SJSA1 (cell line): ENCODE results near the gene ADAMTS13. TPM values are rescaled to one million over a fixed set of nuclear protein-coding genes. Genes with fewer than 3 reads are reported as not detected.
A peak's percentile ranks its signal among the peaks of the same experiment; 100 is the strongest.

Experiments used
- DNase-seq, 2 experiments: peaks; one replicate each; pipeline ENCODE4 v3.0.0-alpha.2; 2015 to 2020; ENCODE audit warnings: low spot score in 2 of 2, low read depth in 1 of 2
- H3K27ac ChIP-seq: fragments of 250-450 bp; sonication (Bioruptor Pico); 2 replicates; pipeline ENCODE4 v1.5.1; 2020; ENCODE audit warnings: mild to moderate bottlenecking, moderate library complexity
- H3K27me3 ChIP-seq: fragments of 250-450 bp; sonication (Bioruptor Pico); replicated peaks from 2 replicates; pipeline ENCODE4 v1.5.1; 2020; ENCODE audit warnings: mild to moderate bottlenecking, moderate library complexity
- H3K36me3 ChIP-seq: fragments of 250-450 bp; sonication (Bioruptor Pico); 2 replicates; pipeline ENCODE4 v1.5.1; 2020; ENCODE audit warnings: mild to moderate bottlenecking
- H3K4me1 ChIP-seq: fragments of 250-450 bp; sonication (Bioruptor Pico); replicated peaks from 2 replicates; pipeline ENCODE4 v1.6.1; 2021; ENCODE audit warnings: mild to moderate bottlenecking
- H3K4me3 ChIP-seq: fragments of 250-450 bp; sonication (Bioruptor Pico); 2 replicates; pipeline ENCODE4 v1.5.1; 2020; ENCODE audit warnings: mild to moderate bottlenecking
- H3K9me3 ChIP-seq: fragments of 250-450 bp; sonication (Bioruptor Pico); replicated peaks from 2 replicates; pipeline ENCODE4 v1.5.1; 2020; ENCODE audit warnings: mild to moderate bottlenecking
- total RNA-seq: library from RNA; depleted of rRNA; stranded (reverse); fragments of >200 nt; shearing (Covaris generic); gene quantifications from 2 replicates; pipeline ENCODE4 v1.2.3, GENCODE V29; 2014

The ADAMTS13 gene
- total RNA-seq, 1 experiment from 2014 or later: 0.24 TPM

DNA sequence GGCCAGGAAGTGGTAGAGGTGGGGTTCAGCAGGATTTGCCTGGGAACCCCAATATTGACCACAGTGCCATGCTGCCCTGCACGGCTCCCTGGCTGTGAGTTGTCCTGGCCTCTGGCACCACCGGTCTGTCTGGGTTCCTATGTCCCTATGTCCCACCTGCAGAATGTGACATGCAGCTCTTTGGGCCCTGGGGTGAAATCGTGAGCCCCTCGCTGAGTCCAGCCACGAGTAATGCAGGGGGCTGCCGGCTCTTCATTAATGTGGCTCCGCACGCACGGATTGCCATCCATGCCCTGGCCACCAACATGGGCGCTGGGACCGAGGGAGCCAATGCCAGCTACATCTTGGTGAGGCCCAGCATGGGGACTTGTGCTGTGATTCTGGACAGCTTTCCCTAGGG is 35.6 kb downstream of the ADAMTS13 start:
- H3K4me3 ChIP-seq: no peak overlapping the region
- H3K4me1 ChIP-seq: peaks cover 6% of the 10 kb centered on the region
- no peak overlapping the region for H3K27ac ChIP-seq
- DNase-seq: no peak
- no peaks in the 10 kb centered on the region for H3K36me3 ChIP-seq
- H3K27me3 ChIP-seq: no peaks in the 10 kb centered on the region
- H3K9me3 ChIP-seq: no peaks in the 10 kb centered on the region

DNA sequence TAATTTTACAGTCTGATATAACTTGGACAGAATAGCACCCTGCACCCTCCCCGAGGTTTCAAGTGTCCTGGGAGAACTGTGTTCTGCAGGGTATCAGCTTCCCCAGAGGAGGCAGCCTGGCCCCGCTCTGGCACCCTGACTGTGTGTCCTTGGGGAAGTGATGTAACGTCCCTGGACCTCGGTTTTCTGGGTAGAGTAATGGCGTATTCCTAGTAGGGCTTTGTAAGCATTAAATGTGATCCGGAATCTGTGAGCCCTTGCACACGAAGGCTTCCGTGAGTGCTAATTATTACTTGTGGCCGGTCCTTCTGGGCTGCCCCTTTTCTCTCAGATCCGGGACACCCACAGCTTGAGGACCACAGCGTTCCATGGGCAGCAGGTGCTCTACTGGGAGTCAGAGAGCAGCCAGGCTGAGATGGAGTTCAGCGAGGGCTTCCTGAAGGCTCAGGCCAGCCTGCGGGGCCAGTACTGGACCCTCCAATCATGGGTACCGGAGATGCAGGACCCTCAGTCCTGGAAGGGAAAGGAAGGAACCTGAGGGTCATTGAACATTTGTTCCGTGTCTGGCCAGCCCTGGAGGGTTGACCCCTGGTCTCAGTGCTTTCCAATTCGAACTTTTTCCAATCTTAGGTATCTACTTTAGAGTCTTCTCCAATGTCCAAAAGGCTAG is 36.6 kb downstream of the ADAMTS13 start:
- Histone ChIP-seq H3K9me3 (no peaks in the 10 kb centered on the region), H3K36me3 (no peaks in the 10 kb centered on the region), H3K4me1 (peaks cover 6% of the 10 kb centered on the region), H3K27ac (no peak overlapping the region), H3K4me3 (peak overlapping the region; percentile 68), H3K27me3 (no peaks in the 10 kb centered on the region)
- DNase-seq: no peak

DNA sequence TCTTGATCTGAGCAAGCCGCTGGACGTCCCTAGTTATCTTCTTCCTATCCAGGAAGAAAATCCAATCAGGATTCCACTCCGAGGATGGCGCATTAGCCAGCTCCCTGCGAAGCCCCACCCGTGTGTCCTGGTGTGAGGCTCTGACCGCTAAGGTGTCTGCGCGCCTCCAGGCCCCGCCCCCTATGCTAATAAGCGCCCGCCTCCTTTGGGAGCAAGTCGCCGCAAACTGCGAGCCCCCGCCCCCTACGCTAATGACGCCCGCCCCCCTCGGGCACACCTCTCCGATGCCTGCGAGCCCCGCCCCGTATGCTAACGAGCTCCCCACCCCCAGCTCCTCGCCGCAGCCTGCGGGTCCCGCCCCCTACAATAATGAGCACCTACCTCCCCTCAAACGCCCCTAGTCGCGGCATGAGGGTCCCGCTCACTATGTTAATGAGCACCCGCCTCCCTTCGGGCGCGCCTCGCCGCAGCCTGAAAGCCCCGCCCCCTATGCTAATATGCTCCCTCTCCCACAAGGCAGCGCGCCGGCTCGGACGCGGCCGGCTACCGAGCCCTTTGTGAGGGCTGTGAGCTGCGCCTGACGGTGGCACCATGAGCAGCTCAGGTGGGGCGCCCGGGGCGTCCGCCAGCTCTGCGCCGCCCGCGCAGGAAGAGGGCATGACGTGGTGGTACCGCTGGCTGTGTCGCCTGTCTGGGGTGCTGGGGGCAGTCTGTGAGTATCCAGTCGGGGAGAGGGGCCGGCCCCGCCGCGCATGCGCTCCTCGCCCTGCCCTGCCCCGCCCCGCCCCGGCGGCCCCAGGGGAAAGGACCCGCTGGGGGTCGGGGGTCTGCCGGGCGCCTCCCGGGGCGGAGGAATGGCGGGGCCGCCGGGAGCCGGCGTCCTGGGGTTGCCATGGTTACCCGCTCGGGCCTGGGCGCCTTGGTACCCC is 37.6 kb downstream of the ADAMTS13 start, which contains the start of gene CACFD1:
Gene CACFD1 (plus strand): TSS at position 503 of the 929 bp plus-strand sequence. CDS start 89 bp downstream, at position 592.
- H3K4me3 ChIP-seq: peak within 1 kb of the TSS; percentile 68

DNA sequence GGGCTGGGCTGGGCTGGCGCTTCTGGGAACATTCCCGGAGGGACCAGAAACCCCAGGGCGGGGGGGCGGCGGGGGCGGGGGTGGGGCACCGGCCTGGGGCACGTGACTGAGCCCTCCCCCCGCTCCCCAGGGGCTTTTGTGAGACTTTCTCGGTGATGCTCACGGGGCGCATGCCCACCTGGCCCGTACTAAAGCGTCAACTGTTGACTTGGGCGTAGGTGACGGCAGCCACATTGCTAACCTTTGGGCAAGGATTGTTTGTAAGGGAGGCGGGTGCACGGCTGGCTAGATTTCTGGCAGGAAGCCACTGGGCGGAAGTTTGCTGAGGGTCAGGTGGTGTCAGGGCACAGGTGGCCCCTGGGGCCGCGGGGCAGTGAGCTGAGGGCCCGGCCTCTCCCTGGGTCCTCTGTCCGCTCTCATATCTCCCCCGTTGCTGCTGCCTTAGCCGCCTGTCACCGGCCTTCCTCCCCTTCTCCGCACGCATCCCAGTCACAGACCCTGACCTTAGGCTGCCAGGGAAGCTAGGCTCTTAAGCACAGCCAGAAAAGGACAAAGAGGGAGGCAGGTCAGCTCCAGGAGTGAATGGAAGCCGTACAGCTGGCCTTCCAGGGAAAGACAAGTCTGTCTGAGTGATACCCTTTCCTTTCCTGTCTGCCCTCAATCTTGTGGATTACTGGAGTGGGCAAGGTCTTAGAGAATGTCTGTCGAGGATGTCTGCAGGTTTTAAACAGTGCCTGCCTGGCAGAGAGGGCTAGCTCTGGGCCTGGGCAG is 38.4 kb downstream of the ADAMTS13 start:
- H3K36me3 ChIP-seq: no peaks in the 10 kb centered on the region
- H3K4me1 ChIP-seq: peaks cover 6% of the 10 kb centered on the region
- no peak for DNase-seq
- H3K9me3 ChIP-seq: no peaks in the 10 kb centered on the region
- H3K27me3 ChIP-seq: no peaks in the 10 kb centered on the region
- peak overlapping the region; percentile 68 for H3K4me3 ChIP-seq
- H3K27ac ChIP-seq: peak overlapping the region; percentile 20; the same call in 1 of the 2 replicates

More for the DNA sequence above, 37.6 kb downstream of the ADAMTS13 start, which contains the start of gene CACFD1:
- peak; percentile 91 to 95 for DNase-seq
- H3K36me3 ChIP-seq: no peaks in the 10 kb centered on the region
- H3K27ac ChIP-seq: peak within 1 kb of the TSS; percentile 20
- no peaks in the 10 kb centered on the region for H3K9me3 ChIP-seq
- no peaks in the 10 kb centered on the region for H3K27me3 ChIP-seq
- peaks cover 6% of the 10 kb centered on the region for H3K4me1 ChIP-seq

DNA sequence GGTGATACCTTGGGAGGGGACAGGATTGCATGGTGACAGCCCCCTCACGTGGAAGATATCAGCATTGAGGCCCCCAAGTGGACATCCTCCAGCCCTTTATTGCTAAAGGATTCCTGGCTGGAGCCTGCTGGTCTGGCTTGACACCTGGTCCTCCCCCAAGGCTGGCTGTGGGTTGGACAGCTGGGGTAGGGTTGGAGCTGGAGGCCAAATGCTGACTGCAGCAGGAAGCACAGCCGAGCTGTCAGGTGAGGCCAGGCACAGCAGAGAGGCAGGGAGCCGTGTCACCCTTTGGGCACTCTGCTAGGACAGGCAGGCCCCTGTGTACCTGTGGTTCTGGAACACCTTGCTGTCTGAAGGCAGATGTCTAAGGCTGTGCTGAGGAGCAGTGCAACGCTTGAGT is 39.8 kb downstream of the ADAMTS13 start:
- no peak for DNase-seq
- Histone ChIP-seq H3K4me3 (no peak overlapping the region), H3K27ac (no peak overlapping the region), H3K4me1 (peaks cover 6% of the 10 kb centered on the region), H3K9me3 (no peaks in the 10 kb centered on the region), H3K27me3 (no peaks in the 10 kb centered on the region), H3K36me3 (no peaks in the 10 kb centered on the region)

DNA sequence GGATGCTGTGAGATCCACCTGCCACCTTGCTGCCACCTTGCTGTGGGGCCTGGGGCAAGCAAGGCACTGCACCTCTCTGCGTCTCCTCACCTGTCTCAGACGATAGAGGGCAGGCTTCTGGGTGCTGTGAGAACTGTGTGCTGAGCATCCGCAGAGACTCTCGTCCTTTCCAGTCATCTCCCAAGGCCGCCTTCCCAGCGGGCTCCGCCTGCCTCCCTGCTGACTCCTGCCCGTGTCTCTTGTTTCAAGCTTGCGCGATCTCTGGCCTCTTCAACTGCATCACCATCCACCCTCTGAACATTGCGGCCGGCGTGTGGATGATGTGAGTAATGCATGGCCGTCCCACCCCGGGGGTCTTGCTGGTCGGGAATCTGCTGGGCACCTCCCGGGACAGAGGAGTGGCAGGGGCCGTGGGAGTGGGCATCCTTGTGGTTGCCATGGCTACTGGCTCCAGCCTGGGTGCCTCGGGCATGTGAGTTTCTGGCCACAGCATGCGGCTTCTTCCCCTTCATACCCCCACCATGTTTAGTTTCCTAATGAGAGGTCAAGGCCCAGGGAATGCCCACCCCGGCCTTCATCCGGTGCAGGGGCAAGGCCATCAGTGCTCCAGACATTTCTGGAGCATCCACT is 41.2 kb downstream of the ADAMTS13 start:
- no peaks in the 10 kb centered on the region for H3K36me3 ChIP-seq
- H3K9me3 ChIP-seq: no peaks in the 10 kb centered on the region
- H3K27ac ChIP-seq: no peak overlapping the region
- DNase-seq: no peak
- H3K4me3 ChIP-seq: no peak overlapping the region
- peaks cover 6% of the 10 kb centered on the region for H3K4me1 ChIP-seq
- no peaks in the 10 kb centered on the region for H3K27me3 ChIP-seq

DNA sequence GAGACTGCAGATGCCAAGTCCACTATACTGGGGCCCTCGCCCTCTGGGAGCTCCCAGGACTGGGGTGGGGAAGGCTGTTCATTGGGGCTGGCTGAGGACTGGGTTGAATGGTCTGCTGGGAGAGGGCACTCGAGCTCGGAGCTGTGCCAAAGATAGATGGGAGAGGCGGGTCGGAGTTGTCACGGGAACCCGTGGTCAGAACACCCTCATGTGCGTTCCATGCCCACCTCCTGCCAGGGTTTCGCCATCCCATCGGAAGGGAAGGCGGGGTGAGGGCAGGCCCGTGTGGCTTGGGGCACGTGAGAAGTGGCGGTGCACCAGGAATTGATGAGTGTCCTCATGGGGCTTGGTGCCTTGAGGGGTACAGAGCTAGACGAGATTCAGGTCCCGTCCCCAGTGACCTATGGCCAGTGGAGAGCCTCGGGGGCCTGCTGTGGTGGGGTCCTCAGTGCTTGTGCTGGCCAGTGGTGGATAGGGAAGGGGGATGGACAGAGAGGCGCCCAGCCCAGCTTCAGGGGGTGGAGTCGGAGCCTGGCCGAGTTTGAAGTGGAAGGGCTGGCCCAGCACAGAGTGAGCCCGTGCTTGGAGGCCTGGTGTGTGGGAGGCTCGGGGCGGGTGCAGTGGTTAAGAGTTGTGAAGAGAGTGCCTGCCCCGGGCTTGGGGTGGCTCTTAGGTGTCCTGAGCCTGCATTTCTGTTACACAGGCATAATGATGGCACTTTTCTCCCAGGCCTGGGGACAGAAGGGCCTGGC is 41.9 kb downstream of the ADAMTS13 start:
- Histone ChIP-seq H3K36me3 (no peaks in the 10 kb centered on the region), H3K4me3 (no peak overlapping the region), H3K27me3 (no peaks in the 10 kb centered on the region), H3K4me1 (peaks cover 4% of the 10 kb centered on the region), H3K9me3 (no peaks in the 10 kb centered on the region), H3K27ac (no peak overlapping the region)
- no peak for DNase-seq

DNA sequence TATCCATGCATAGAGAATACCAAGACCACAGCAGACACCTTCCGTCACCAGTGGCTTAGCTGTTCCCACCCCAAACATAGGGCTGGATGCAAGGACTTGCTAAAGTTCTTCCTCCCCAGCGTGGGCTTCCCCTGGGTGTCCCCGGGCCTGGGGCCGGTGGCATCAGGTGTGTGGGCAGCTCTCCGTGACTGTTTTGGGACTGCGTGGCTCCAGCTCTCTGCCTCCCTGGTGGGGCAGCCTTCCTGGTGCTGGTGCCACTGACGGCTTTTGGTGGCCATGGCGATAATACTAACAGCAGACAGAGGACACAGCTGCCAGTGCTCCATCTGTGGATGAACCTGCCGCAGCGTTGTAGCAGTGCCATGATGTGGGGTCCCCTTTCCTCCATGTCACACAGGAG is 42.5 kb downstream of the ADAMTS13 start:
- H3K27me3 ChIP-seq: no peaks in the 10 kb centered on the region
- H3K4me3 ChIP-seq: no peak overlapping the region
- no peaks in the 10 kb centered on the region for H3K36me3 ChIP-seq
- no peaks in the 10 kb centered on the region for H3K4me1 ChIP-seq
- H3K9me3 ChIP-seq: no peaks in the 10 kb centered on the region
- H3K27ac ChIP-seq: no peak overlapping the region
- no peak for DNase-seq

DNA sequence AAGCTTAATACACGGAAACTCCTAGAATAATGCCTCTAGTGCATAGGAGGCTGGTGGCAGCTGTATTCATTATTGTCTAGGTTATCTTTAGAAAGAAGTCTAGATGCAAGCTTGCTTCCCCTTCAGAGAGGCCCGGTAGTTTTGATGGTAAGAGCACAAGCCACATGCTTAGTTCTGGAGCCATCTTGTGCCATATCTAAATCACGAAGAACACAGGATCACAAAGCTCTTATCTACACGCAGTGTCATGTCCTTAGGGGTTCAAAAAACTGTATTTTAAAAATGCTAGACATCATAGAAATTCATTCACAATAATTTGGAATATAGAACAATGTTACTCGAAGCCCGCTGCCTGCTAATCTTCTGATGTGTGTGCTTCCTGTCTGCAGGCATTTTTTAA is 43.8 kb downstream of the ADAMTS13 start:
- H3K4me3 ChIP-seq: no peak overlapping the region
- no peaks in the 10 kb centered on the region for H3K4me1 ChIP-seq
- no peaks in the 10 kb centered on the region for H3K9me3 ChIP-seq
- DNase-seq: no peak
- no peaks in the 10 kb centered on the region for H3K36me3 ChIP-seq
- H3K27me3 ChIP-seq: no peaks in the 10 kb centered on the region
- H3K27ac ChIP-seq: no peak overlapping the region

DNA sequence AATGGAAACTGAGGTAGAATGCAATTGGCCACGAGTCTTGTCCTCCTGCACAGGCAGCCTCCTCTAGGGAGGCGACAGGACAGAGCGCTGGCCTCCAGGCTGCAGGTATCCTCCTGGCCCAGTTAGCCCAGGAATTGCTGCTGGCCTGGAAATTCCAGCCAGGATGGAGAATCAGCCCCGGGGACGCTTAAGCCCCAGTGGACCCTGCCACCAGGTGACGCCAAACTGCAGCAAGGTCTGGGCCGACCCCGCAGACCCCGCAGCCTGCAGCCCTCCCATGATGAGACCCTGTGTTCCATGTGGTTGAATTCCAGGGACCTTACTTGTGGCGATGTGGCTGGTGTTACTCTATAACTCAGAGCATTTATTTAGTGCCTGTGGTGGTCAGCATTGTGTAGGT is 44.9 kb downstream of the ADAMTS13 start:
- Histone ChIP-seq H3K27me3 (no peaks in the 10 kb centered on the region), H3K4me3 (no peak overlapping the region), H3K9me3 (no peaks in the 10 kb centered on the region), H3K4me1 (no peaks in the 10 kb centered on the region), H3K36me3 (peaks cover 6% of the 10 kb centered on the region), H3K27ac (no peak overlapping the region)
- DNase-seq: no peak

DNA sequence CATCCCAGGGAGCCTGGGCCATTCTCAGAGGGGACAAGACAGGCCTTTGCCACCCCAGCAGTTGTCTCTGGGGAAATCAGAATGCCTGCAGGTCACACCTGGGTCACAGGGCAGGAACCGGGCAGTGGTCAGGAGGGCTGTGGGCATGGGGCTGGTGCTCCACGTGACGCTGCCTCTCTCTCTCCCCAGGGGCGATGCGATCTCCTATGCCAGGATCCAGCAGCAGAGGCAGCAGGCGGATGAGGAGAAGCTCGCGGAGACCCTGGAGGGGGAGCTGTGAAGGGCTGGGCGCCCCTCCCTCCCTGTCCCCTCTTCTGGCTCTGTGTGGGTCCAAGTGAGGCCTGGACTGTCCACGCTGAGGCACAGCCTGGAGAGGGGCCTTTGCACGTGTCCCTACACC is 46.2 kb downstream of the ADAMTS13 start:
- Histone ChIP-seq H3K9me3 (no peaks in the 10 kb centered on the region), H3K36me3 (peaks cover 15% of the 10 kb centered on the region), H3K27ac (no peak overlapping the region), H3K4me1 (no peaks in the 10 kb centered on the region), H3K27me3 (no peaks in the 10 kb centered on the region), H3K4me3 (no peak overlapping the region)
- no peak for DNase-seq

DNA sequence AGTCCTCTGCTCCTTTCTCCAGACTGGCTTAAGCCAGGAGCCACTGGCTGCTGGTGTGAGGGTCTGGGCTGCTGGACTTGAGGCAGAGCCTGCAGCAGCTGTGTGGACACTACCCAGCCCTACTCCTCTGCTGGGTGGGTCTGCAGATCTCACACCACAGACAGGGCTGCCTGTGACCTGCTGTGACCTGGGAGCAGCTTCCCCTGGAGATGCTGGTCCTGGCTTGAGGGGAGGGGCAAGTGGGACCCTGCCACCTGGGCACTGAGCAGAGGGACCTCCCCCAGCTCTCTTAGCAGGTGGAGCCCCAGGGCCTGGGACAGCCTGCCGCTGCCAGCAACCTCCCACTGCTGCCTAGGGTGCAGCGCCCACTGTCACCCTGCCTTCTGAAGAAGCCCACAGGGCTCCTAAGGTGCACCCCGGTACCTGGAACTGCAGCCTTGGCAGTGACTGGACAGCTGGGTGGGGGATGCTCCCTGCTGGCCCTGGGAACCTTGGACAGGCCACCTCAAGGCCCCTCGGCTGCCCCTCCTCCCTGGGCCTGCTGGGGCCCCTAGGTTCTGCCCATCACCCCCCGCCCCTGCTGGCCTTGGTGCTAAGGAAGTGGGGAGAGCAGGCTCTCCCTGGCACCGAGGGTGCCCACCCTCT is 46.7 kb downstream of the ADAMTS13 start:
- peaks cover 21% of the 10 kb centered on the region for H3K36me3 ChIP-seq
- H3K27ac ChIP-seq: no peak overlapping the region
- H3K9me3 ChIP-seq: no peaks in the 10 kb centered on the region
- H3K4me1 ChIP-seq: no peaks in the 10 kb centered on the region
- no peak for DNase-seq
- H3K4me3 ChIP-seq: no peak overlapping the region
- H3K27me3 ChIP-seq: no peaks in the 10 kb centered on the region
